HL-60/S4 treated with retinoic acid at 250 ng/mL for 4 days and 3 days (cell line): ENCODE data around the gene C16orf92.

Experiments
- in situ Hi-C: fragments of 300-500 bp; cut with MboI; formaldehyde crosslinking; loops from 2 replicates; pipeline ENCODE4 v1.7.0; 2022; ENCODE audit warnings: low sequenced_read_pairs

Gene C16orf92

DNA sequence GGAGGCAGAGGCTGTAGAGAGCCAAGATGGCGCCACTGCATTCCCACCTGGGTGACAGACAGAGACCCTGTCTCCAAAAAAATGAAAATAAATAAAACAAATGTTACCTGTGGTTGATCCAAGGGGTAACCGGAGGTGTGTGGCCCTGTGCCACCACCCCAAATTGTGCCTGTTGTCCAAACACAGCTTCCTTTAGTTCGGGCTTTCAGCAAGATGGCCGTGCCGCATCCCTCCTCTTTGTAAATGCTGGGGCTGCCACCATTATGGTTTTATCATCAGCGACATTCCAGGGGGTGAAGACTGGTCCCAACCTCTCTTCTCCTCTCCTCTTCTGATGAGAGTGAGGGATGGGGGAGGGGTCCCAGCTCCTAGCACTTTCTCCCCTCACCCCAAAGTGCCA lies at the start of gene C16orf92:
C16orf92 (plus strand) TSS at position 312 of the 400 bp plus-strand sequence. CDS start 143 bp downstream, outside the sequence.
- in situ Hi-C loops: loop anchor here (10.0 to 25.0 kb wide), 2 partner anchors 318 to 911 kb away; no protein-coding TSS in a partner anchor

GRCh38 chr16:29973384-29974246 lies 49.4 kb upstream of the C16orf92 start, which contains the start of gene TAOK2:
TSS of gene TAOK2 (plus strand) at chr16:29973868. CDS start at chr16:29977773, 3,905 bp downstream.
- in situ Hi-C loops: no loop called here

DNA sequence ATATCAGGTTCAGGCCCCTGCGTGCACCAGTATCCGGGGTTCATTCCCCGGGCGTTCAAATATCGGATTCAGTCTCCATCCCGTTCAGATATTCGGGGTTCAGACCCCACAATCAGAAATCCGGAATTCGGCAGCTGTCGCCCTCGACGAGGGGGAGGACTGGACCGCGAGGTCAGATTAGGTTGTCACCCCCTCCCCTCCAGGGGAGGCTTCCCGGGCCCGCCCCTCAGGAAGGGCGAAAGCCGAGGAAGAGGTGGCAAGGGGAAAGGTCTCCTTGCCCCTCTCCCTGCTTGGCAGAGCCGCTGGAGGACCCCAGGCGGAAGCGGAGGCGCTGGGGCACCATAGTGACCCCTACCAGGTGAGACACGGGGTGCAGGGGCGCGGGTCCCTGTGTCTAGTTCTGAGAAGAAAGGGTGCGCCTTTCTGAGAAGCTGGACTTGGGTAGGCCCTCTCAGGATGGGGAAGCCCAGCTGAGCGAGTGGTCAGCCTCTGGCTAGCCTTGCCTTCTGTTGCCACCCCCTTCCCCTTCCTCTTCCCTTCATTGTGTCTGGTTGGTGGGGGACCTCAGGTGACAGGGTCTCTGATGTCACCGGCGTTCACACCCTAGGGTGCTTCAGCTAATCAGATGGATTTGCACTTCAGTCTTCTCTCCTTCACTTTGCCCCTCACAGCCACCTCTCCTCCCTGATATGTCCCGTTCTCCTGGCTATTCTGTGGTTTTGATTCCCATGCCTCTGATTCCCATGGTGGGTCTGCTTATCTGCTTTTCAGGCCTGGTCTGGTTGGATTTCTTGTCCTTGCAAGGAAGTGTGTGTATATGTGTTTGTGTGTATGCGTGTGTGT lies 48.5 kb upstream of the C16orf92 start:
- in situ Hi-C loops: no loop called here

DNA sequence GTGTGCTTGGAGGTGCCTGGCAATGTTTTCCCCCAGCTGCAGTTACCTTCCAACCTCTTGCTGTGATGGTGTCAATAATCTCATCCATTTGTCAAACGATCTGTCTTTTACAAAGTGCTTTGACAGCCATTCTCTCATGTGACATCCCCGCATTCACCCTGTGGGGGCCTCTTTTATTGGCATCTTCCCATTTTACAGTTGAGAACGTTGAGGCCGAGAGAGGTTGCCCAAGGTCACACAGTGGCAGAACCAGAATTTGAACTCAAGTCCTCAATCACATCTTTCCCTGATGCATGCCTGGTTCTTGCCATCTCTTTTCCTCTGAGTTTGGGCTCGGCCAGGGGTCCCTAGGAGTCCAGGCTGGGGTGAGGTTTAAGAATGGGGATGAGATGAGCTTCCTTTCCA lies 47.9 kb upstream of the C16orf92 start:
- in situ Hi-C loops: no loop called here

DNA sequence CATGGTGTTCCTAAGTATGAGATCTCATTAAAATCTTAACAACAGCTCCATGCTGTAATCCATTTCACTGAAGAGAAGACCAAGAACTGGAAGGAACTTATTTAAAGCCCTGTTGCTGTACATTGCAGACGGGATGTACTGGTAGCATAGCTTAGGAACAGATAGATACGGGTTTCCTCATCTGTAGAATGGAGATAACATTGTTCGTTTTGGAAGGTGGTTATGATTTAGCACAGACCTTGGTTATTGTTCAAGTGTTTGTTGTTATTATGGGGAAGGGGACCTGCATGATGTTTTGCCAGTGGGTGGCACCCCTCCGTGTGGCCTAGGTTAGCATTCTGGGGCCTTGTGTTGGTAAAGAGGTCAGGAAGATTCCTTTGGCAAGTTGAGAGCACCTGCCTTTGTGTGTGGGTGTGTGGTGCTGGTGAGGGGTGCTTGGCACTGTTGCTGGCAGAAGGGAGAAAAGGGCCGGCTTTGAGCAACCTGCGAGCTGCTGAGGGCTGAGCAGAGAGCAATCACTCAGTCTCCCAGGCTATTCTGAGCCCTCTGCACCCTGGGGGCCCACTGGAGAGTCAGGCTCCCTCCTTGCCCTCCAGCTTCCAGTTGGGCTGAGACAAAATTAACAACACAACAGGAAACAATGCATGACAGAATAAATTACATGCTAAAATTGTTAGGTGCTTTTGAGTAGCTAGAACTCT lies 47.0 kb upstream of the C16orf92 start:
- in situ Hi-C loops: no loop called here

DNA sequence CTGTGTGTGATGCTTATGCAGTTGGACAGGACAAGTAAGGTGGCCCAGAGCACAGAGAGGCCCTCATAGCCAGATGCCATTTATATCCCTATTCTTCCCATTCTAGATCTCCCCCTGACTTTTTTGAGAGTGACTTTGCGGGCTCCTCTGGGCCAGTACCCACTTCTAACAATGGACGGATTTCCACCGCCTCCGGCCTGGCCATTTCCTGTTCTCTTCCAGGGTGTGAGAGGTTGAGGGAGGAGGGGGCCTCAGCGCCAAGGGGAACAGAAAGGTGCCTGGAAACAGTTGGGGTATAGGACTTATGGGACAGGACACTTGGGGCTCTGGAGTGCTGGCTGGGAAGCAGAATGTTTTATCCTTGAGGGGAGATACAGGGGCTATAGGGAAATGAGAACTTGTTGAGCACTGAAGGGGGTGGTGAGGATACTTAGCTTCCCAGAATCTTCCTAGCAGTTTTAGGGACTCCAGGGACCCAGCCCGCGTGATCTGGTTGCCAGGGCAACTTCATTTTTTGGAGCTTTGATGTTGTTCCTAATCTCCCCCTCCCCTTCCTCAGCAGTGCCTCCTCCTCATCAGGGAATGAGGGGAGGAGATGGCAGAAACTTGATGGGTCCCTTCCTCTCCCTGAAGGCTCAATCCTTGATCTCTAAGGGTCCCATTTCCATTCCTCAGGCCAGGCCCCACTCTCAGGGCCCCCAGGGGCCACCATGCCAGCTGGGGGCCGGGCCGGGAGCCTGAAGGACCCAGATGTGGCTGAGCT lies 45.8 kb upstream of the C16orf92 start:
- in situ Hi-C loops: no loop called here

DNA sequence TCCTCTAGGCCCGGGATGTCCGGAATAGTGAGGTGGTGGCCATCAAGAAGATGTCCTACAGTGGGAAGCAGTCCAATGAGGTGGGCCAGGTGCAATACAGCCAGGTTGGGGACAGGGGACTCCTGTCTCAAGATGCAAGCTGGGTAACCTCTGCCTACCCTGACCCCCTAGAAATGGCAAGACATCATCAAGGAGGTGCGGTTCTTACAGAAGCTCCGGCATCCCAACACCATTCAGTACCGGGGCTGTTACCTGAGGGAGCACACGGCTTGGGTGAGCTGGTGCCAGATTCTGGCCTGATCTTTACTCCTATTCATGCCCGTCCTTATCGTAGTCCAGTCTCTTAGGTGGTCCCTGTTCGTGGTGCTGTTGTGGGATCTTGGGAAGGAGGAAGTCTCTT lies 44.9 kb upstream of the C16orf92 start:
- in situ Hi-C loops: no loop called here

DNA sequence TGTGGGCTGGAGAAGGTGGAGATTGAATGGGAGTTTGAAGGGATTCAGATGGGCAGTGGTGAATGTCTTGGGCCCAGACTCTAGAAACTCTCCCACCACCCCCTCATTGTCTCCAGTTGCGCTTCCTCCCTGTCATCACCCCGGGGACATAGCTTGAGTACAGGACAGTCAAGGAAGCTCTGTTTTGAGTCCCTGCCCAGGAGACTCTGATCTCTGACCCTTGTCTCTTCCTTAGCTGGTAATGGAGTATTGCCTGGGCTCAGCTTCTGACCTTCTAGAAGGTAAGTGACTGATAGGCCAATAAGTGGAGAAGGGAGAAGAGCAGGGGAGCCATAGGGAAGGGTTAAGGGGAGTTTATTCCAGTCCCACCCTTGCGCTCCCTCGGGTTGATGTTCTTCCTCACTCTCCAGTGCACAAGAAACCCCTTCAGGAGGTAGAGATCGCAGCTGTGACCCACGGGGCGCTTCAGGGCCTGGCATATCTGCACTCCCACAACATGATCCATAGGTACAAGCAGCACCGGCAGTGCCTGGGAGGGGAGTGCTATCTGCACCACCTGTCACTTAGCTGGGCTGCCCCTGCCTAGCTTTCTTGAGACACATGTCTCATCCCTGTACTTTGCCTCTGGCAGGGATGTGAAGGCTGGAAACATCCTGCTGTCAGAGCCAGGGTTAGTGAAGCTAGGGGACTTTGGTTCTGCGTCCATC lies 44.3 kb upstream of the C16orf92 start:
- in situ Hi-C loops: no loop called here

GRCh38 chr16:29982560-29983419 lies 40.2 kb upstream of the C16orf92 start:
- in situ Hi-C loops: no loop called here

GRCh38 chr16:29983420-29984136 lies 39.4 kb upstream of the C16orf92 start:
- in situ Hi-C loops: no loop called here

DNA sequence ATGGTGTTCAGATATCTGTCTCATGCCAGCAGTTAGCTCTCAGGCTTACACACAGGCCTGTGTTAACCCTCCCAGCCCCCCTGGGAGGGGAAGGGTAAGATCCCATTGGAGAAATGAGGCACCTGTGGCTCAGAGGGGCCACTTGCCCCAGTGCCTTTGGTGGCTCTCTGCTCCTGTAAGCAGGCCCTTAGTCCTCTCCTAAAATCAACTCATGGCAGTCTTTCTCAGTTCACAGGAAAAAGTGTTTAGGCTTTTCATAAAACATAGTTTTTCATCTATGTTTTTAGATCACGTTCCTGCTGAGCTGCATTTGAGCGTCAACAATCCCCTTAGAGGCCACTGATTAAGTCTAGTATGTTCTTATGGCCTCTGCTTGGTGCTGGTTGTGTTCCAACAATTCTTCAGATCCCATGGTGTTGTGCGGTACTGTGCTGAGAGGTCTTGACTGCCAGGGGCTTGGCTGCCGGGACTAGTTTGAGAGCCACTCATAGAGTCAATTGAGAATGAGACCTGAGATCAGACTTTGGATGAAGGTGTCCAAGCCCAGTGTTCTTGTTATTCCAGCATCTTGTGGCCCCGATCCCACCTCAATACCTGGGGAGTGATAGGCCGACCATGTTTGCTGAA lies 38.7 kb upstream of the C16orf92 start:
- in situ Hi-C loops: no loop called here

DNA sequence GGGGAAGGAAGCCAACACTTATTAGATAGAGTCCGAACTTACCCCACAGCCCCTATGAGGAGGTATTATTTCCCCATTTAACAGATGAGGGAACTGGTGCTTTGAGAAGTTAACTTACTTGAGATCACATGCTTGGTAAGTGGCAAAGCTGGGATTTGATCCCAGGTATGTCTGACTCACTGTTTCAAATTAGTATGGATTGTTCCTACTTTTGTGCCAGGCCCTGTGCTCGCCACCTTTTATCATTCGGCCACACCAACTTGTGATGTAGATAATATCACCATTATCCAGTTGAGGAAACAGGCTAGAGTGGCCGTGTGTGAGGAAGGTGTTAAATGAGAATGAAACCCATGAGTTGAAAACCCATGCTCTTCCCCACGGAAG lies 38.2 kb upstream of the C16orf92 start:
- in situ Hi-C loops: no loop called here

- in situ Hi-C loops: no loop called here
Measured at GRCh38 chr16:29985271-29985811, 37.7 kb upstream of the C16orf92 start.

- in situ Hi-C loops: no loop called here
Measured at GRCh38 chr16:29986231-29986630, 36.8 kb upstream of the C16orf92 start.

DNA sequence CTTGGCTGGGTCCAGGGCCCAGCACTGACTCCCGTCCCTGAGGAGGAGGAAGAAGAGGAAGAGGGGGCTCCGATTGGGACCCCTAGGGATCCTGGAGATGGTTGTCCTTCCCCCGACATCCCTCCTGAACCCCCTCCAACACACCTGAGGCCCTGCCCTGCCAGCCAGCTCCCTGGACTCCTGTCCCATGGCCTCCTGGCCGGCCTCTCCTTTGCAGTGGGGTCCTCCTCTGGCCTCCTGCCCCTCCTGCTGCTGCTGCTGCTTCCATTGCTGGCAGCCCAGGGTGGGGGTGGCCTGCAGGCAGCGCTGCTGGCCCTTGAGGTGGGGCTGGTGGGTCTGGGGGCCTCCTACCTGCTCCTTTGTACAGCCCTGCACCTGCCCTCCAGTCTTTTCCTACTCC lies 36.1 kb upstream of the C16orf92 start:
- in situ Hi-C loops: no loop called here

DNA sequence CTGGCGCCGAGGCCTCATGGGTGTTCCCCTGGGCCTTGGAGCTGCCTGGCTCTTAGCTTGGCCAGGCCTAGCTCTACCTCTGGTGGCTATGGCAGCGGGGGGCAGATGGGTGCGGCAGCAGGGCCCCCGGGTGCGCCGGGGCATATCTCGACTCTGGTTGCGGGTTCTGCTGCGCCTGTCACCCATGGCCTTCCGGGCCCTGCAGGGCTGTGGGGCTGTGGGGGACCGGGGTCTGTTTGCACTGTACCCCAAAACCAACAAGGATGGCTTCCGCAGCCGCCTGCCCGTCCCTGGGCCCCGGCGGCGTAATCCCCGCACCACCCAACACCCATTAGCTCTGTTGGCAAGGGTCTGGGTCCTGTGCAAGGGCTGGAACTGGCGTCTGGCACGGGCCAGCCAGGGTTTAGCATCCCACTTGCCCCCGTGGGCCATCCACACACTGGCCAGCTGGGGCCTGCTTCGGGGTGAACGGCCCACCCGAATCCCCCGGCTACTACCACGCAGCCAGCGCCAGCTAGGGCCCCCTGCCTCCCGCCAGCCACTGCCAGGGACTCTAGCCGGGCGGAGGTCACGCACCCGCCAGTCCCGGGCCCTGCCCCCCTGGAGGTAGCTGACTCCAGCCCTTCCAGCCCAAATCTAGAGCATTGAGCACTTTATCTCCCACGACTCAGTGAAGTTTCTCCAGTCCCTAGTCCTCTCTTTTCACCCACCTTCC lies 35.5 kb upstream of the C16orf92 start:
- in situ Hi-C loops: no loop called here
